LNCAP (cell line): ENCODE results near the gene VWA5B2.

Experiments
- CTCF ChIP-seq: fragments of 450-650 bp; IDR thresholded peaks from 2 replicates; pipeline ENCODE4 v1.5.1; 2017; ENCODE audit warnings: mild to moderate bottlenecking

VWA5B2 gene

DNA sequence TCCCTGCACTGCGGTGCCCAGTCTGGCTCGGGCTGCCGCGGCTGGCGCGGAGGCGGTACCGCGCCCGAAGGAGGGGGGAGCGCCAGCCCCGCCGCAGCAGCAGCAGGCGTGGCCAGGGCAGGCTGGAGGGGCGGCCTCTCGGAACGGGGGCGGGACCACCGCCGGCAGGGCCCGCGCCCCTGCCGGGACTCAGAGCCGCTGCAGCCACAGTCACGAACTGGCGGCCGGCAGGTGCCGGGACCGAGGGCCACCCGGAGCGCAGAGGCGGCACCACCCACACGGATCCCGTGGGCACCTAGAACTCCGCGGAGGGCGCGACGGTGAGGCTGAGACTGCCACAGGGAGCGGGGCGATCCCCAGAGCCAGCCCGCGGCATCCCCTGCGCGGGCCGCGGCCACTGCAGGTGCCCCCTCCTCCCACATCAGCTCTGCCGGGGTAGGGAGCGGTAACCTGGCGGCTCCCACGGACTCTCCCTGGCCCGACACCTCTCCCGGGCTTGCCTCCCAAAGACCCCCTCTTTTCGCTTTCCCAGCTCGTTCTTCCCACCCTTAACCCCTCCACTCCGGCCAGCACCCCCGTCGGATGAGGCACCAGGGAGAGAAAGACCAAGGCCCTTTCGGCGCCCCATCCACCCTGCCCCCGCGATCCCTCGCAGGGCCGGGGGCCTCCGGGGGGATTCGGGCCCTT is at the start of gene VWA5B2:
TSS of gene VWA5B2 (plus strand) at position 192 of the 687 bp plus-strand sequence. CDS start 944 bp downstream, outside the sequence.
- TF ChIP-seq CTCF = no peak

DNA sequence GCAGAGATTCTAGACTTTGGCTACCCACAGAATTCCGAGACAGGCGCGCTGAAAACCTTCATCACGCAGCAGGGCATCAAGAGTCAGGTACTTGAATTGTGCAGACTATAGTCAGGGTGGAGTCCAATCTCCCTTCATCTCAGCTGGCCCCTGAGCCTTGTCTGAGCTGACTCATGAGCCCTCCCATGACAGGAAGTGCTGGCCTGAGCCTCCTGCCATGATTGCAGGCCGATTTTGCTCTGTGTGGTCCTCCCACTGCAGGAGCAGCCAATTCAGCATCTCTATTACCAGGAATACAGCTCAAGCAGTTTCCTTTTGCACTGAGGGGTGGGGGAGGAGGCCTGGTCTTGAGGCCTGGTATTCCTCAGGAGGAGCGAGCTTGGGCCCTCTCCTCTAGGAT is 49.2 kb upstream of the VWA5B2 start:
- TF ChIP-seq CTCF = no peak

- no peak for TF ChIP-seq CTCF
Observed at GRCh38 chr3:184181596-184181995, 47.8 kb upstream of the VWA5B2 start.

GRCh38 chr3:184183679-184184078 is 45.7 kb upstream of the VWA5B2 start:
- TF ChIP-seq CTCF = no peak

DNA sequence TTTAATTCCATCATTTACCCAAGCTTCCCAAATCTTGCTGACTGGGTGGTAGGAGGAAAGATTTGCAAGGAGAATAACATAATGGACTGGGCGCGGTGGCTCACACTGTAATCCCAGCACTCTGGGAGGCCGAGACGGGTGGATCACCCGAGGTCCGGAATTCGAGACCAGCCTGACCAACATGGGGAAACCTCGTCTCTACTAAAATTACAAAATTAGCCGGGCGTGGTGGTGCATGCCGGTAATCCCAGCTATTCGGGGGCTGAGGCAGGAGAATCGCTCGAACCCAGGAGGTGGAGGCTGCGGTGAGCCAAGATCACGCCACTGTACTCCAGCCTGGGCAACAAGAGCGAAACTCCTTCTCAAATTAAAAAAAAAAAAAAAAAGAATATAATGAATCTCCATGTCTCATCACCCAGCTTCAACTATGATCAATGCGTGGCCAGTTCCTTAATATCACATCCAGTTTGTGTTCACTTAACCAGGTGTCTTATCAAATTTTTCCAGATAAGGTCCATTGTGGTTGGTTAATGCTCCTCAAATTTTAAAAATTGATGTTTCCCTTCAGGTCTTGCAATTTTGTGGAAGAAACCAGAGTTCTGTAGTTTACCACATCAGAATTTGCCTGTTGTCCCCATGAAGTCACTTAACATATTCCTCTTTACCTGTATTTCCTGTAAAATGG is 44.7 kb upstream of the VWA5B2 start:
- TF ChIP-seq CTCF = no peak

DNA sequence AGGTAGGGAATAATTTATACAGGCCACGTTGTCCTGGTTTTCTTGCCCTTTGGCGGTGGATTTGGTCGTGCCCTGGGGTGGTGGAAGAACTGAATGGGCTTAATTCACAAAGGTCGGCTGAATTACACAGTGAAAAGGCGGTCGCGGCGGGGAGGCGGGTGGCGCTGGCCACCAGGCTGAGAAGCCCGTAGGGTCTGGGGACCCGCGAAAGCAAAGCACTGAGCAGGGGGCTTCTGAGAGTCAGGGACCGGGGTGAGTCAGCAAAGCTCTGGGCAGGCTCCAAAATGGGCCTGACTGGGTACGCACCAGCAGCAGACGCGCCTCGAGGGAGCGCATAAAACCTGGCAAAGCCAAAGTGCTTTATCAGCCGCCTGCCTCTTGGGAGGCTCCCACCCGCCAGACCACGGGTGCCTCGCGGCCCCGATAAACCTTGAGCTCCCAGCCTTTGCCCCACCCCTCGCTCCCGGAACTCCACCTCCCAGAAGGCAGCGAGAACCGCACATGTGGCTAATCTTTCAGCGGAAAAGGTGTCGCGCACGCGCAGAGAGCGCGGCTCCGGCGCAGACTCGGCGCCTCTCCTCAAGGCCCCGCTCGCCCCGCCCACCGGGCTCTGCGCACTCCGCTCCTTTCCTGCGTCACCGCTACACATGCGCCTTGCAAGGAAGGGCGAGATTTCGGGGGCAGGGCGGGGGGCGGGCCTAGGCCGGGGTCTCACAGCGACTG is 43.8 kb upstream of the VWA5B2 start:
- no peak for TF ChIP-seq CTCF

GRCh38 chr3:184186184-184186901 is 43.0 kb upstream of the VWA5B2 start, which contains the start of gene ABCF3:
Gene ABCF3, plus strand, starts transcription at chr3:184186199. Its CDS starts 9 bp downstream, at chr3:184186208.
- TF ChIP-seq CTCF = no peak
